Astrocyte of the spinal cord (primary cell): Measurements from ENCODE around the gene TPBG.

ENCODE experiments used
- DNase-seq: peaks from one replicate; pipeline ENCODE4 v3.0.0; 2011; ENCODE audit warnings: low read depth, low spot score
- H3K4me3 ChIP-seq: 2 replicates; pipeline ENCODE4 v1.5.1; 2011; ENCODE audit warnings: low read depth, mild to moderate bottlenecking, low read length, moderate library complexity
- CTCF ChIP-seq: IDR thresholded peaks from 2 replicates; pipeline ENCODE4 v1.5.1; 2012; ENCODE audit warnings: low read depth, mild to moderate bottlenecking, low read length, inconsistent platforms
- in situ Hi-C: cut with HindIII; loops from 2 replicates; pipeline ENCODE4 v1.10.0; 2017; ENCODE audit warnings: low sequenced_read_pairs

Gene TPBG

GRCh38 chr6:82337688-82338257 lies 25.8 kb upstream of the TPBG start:
- TF ChIP-seq CTCF, result no peak
- DNase-seq, result no peak
- H3K4me3 ChIP-seq, result no peak overlapping the region
- in situ Hi-C loops, result no loop called here

- no peak for DNase-seq
- TF ChIP-seq CTCF, result no peak
- in situ Hi-C loops, result no loop called here
- H3K4me3 ChIP-seq, result no peak overlapping the region
These were observed 15.5 kb upstream of the TPBG start for GRCh38 chr6:82348130-82348529.

GRCh38 chr6:82353848-82354247 lies 9.8 kb upstream of the TPBG start:
- no peak for TF ChIP-seq CTCF
- DNase-seq, result no peak

GRCh38 chr6:82360552-82360951 lies 3.1 kb upstream of the TPBG start:
- no peak overlapping the region for H3K4me3 ChIP-seq
- no peak for DNase-seq
- in situ Hi-C loops, result no loop called here
- TF ChIP-seq CTCF, result no peak

More at GRCh38 chr6:82353848-82354247, 9.8 kb upstream of the TPBG start:
- in situ Hi-C loops, result no loop called here
- no peak overlapping the region for H3K4me3 ChIP-seq

GRCh38 chr6:82361631-82362030 lies 2.0 kb upstream of the TPBG start:
- in situ Hi-C loops, result no loop called here
- no peak for TF ChIP-seq CTCF
- no peak for DNase-seq
- no peak overlapping the region for H3K4me3 ChIP-seq

GRCh38 chr6:82362144-82362543 lies 1.5 kb upstream of the TPBG start:
- in situ Hi-C loops, result no loop called here
- TF ChIP-seq CTCF, result no peak
- no peak for DNase-seq
- no peak overlapping the region for H3K4me3 ChIP-seq
